GM10266 (cell line): Measurements from ENCODE around the gene SH3PXD2A.

Experiments used
- DNase-seq: peaks from one replicate; pipeline ENCODE4 v3.0.0; 2012; ENCODE audit errors: extremely low spot score
- CTCF ChIP-seq: IDR thresholded peaks from 2 replicates; pipeline ENCODE4 v1.5.1; 2012; ENCODE audit warnings: mild to moderate bottlenecking, low read depth; ENCODE audit not compliant: control insufficient read depth, insufficient read depth; ENCODE audit errors: missing control alignments

The SH3PXD2A gene

GRCh38 chr10:103740611-103741010, 114.8 kb downstream of the SH3PXD2A start:
- no peak for TF ChIP-seq CTCF
- no peak for DNase-seq

GRCh38 chr10:103739039-103739764, 116.2 kb downstream of the SH3PXD2A start:
- no peak for TF ChIP-seq CTCF

GRCh38 chr10:103737735-103738367, 117.5 kb downstream of the SH3PXD2A start:
- no peak for DNase-seq
- TF ChIP-seq CTCF: no peak

More at GRCh38 chr10:103739039-103739764, 116.2 kb downstream of the SH3PXD2A start:
- DNase-seq: no peak

- DNase-seq: no peak
- TF ChIP-seq CTCF: no peak
These were observed 118.6 kb downstream of the SH3PXD2A start for GRCh38 chr10:103736763-103737162.

- TF ChIP-seq CTCF: no peak
- no peak for DNase-seq
These were observed 119.3 kb downstream of the SH3PXD2A start for GRCh38 chr10:103736044-103736443.

- DNase-seq: no peak
- no peak for TF ChIP-seq CTCF
These were observed 120.6 kb downstream of the SH3PXD2A start for GRCh38 chr10:103734731-103735130.

GRCh38 chr10:103733045-103733419, 122.3 kb downstream of the SH3PXD2A start:
- no peak for DNase-seq
- TF ChIP-seq CTCF: no peak
